Activated B cell treated with CpG ODN at 0.5 μM for 24 hours (primary cell): ENCODE measurements around the gene FAM8A1. TPM values are rescaled to one million over a fixed set of nuclear protein-coding genes. Genes with fewer than 3 reads are reported as not detected.
A peak's percentile ranks its signal among the peaks of the same experiment; 100 is the strongest.

Experiments used
- ATAC-seq: fragments of 200-7000 bp; cut with Tn5 transposase; one replicate; pipeline ENCODE4 v1.10.0; 2021; ENCODE audit warnings: low read depth, mild to moderate bottlenecking, moderate library complexity
- CTCF ChIA-PET: fragments of 350-600 bp; sonication (Branson Sonifier 250); formaldehyde crosslinking; loops from one replicate; lab custom pipeline; 2021; ENCODE audit warnings: antibody characterized with exemption; lab: Charles Lee
- POLR2A ChIA-PET: fragments of 350-600 bp; sonication (Branson Sonifier 250); formaldehyde crosslinking; loops from one replicate; lab custom pipeline; 2021; ENCODE audit warnings: antibody characterized with exemption; lab: Charles Lee
- DNase-seq: peaks from one replicate; pipeline ENCODE4 v3.0.0; 2022
- H3K27ac Mint-ChIP-seq: one replicate; pipeline ENCODE4 v1.8.0; 2020; ENCODE audit warnings: mixed read lengths
- H3K27me3 Mint-ChIP-seq: one replicate; pipeline ENCODE4 v1.8.0; 2021; ENCODE audit warnings: mixed read lengths
- H3K36me3 Mint-ChIP-seq: one replicate; pipeline ENCODE4 v1.8.0; 2021; ENCODE audit warnings: low read depth, mixed read lengths
- H3K4me1 Mint-ChIP-seq: one replicate; pipeline ENCODE4 v1.8.0; 2021; ENCODE audit warnings: mixed read lengths
- H3K4me3 Mint-ChIP-seq: one replicate; pipeline ENCODE4 v1.8.0; 2020; ENCODE audit warnings: mild to moderate bottlenecking, mixed read lengths
- H3K9me3 Mint-ChIP-seq: one replicate; pipeline ENCODE4 v1.8.0; 2020; ENCODE audit warnings: mixed read lengths
- intact Hi-C: fragments of 100-400 bp; cut with micrococcal nuclease; formaldehyde crosslinking; loops from one replicate; pipeline ENCODE4 v1.15.1; 2024
- total RNA-seq: library from RNA; stranded (reverse); gene quantifications from 2 replicates; pipeline ENCODE4 v1.2.3, GENCODE V29; 2022
- TF ChIP-seq, protein P1 (sequence below): fragments of 200-600 bp; IDR thresholded peaks from one replicate; pipeline ENCODE4 v1.8.0; 2022; ENCODE audit warnings: antibody characterized with exemption, mild to moderate bottlenecking

The FAM8A1 gene
- total RNA-seq, 1 donor from 2014 or later, result 3.0 TPM

DNA sequence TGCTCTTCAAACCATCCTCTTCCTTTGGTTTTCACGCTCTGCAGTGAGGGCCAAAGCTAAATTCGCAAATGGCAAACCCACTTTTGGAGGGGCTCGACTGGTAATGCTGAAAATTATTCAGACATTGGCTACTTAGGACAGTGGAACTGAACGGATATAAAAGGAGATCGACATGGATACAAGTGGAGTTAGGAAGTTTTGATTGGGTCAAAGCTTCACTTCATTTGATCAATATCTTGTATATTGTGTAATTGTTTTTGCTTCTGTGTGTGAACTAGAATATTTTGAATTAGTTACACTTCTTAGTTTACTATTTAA, 1.2 kb downstream of the FAM8A1 start:
- ATAC-seq (no peak), DNase-seq (no peak)
- TF ChIP-seq, protein P1, sequence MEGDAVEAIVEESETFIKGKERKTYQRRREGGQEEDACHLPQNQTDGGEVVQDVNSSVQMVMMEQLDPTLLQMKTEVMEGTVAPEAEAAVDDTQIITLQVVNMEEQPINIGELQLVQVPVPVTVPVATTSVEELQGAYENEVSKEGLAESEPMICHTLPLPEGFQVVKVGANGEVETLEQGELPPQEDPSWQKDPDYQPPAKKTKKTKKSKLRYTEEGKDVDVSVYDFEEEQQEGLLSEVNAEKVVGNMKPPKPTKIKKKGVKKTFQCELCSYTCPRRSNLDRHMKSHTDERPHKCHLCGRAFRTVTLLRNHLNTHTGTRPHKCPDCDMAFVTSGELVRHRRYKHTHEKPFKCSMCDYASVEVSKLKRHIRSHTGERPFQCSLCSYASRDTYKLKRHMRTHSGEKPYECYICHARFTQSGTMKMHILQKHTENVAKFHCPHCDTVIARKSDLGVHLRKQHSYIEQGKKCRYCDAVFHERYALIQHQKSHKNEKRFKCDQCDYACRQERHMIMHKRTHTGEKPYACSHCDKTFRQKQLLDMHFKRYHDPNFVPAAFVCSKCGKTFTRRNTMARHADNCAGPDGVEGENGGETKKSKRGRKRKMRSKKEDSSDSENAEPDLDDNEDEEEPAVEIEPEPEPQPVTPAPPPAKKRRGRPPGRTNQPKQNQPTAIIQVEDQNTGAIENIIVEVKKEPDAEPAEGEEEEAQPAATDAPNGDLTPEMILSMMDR, result no peak
- H3K4me1 Mint-ChIP-seq, result peaks cover 11% of the 10 kb centered on the region
- peak overlapping the region; percentile 76 for H3K4me3 Mint-ChIP-seq
- peak overlapping the region; percentile 41 for H3K27ac Mint-ChIP-seq
- ChIA-PET POLR2A (interaction anchor here (1.0 to 2.5 kb wide), 2 partner anchors 102 to 105 kb away, joined by 3 to 30 read pairs; partner anchors contain the start of gene NUP153), CTCF (interaction anchor here (0.9 kb wide), 1 partner anchor 20 kb away, joined by 4 read pairs; no protein-coding TSS in a partner anchor)
- H3K9me3 Mint-ChIP-seq, result no peaks in the 10 kb centered on the region
- peaks cover 16% of the 10 kb centered on the region for H3K36me3 Mint-ChIP-seq
- intact Hi-C loops, result loop anchor here (2.0 to 5.0 kb wide), 4 partner anchors 201 to 786 kb away; partner anchors contain the start of genes DEK and RNF144B
- no peaks in the 10 kb centered on the region for H3K27me3 Mint-ChIP-seq

DNA sequence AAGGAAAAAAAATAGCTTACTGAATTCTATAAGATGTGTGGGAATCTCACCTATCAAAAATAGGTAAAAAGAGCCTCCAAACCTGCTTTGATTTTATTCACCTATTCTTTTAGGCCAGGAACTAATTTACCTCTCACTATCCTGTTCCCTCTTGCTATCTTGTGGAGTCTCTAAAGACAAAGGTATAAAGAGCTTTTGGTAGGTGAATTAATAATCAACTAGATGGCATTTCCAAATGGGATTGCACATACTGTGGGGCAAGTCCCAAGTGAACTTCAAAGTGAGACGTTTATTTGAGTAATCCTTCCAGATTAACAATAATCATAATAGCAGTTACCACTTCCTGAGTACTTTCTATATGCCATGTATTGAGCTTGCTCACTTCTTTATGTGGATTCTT, 2.8 kb downstream of the FAM8A1 start:
- Mint-ChIP-seq H3K36me3 (peaks cover 19% of the 10 kb centered on the region), H3K4me3 (no peak overlapping the region), H3K4me1 (peaks cover 11% of the 10 kb centered on the region), H3K9me3 (no peaks in the 10 kb centered on the region), H3K27me3 (no peaks in the 10 kb centered on the region), H3K27ac (no peak overlapping the region)
- no peak for ATAC-seq
- ChIA-PET CTCF (interaction anchor here (0.9 kb wide), 1 partner anchor 200 kb away, joined by 3 read pairs; no protein-coding TSS in a partner anchor), POLR2A (no interaction called here)
- TF ChIP-seq, protein P1, result no peak
- intact Hi-C loops, result loop anchor here (5.0 kb wide), 3 partner anchors 199 to 784 kb away; partner anchors contain the start of genes DEK and RNF144B
- no peak for DNase-seq

DNA sequence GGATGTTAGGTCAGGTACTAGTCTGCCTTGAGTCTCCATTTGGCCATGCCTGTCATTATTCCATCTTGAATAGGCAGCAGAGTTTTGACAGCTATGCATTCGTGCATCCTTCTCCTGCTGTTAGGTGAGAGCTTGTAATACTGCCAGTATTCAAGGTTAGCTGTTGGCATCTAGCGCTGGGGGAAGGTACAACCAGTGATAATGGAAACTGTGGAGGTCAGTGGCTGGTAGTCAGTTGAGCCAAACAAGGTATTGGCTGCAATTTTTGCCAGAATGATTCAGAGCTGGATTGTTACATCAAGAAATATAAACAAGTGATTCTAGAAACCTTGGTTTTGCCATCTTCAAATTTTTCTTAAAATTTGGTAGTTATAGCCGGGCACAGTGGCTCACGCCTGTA, 6.5 kb downstream of the FAM8A1 start:
- intact Hi-C loops, result no loop called here
- H3K9me3 Mint-ChIP-seq, result no peaks in the 10 kb centered on the region
- peaks cover 22% of the 10 kb centered on the region for H3K36me3 Mint-ChIP-seq
- H3K27ac Mint-ChIP-seq, result no peak overlapping the region
- H3K27me3 Mint-ChIP-seq, result no peaks in the 10 kb centered on the region
- H3K4me3 Mint-ChIP-seq, result no peak overlapping the region
- ATAC-seq (no peak), DNase-seq (no peak)
- TF ChIP-seq, protein P1, result no peak
- CTCF ChIA-PET, result no interaction called here
- H3K4me1 Mint-ChIP-seq, result no peaks in the 10 kb centered on the region
- POLR2A ChIA-PET, result no interaction called here

DNA sequence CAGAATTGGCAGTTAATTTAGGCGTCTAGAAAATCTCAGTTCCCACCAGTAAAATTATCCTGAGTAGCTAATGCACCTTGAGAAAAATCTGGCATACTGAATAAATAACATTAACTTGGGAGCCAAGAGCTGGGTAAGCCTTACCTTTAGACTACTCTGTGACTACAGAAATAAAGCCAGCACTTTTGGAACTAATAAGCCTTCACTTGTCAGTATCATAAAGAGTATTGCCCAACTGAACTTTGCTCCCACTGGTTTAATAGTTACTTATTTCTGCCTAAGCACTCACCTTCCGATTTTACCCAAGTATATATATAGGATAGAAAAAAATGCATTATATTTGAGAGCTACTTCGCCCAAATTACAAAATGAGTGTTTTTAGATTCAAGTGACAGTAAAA, 10.7 kb downstream of the FAM8A1 start:
- TF ChIP-seq, protein P1, result no peak
- no peak for DNase-seq
- ATAC-seq, result no peak
- H3K27me3 Mint-ChIP-seq, result no peaks in the 10 kb centered on the region
- H3K4me3 Mint-ChIP-seq, result no peak overlapping the region
- ChIA-PET CTCF (no interaction called here), POLR2A (no interaction called here)
- H3K9me3 Mint-ChIP-seq, result no peaks in the 10 kb centered on the region
- peaks cover 27% of the 10 kb centered on the region for H3K36me3 Mint-ChIP-seq
- H3K27ac Mint-ChIP-seq, result no peak overlapping the region
- no peaks in the 10 kb centered on the region for H3K4me1 Mint-ChIP-seq
- intact Hi-C loops, result no loop called here

DNA sequence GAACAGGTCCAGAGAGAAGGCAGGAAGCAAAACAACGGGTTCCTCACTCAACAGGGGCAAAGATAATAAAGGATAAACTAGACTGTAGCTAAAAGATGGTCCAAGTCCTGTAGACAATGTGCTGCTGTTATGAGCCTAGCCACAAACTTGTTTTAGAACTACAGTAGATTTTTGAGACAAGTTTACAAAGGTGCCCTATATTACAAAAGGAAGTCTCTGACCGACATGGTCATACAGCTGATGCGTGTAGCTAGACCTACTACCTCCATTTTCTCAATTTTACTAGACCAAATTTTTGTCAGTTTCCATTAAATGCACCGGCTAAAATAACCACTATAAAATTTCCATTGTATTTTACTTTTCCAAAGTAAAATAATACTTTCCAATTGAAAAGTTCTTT, 11.9 kb downstream of the FAM8A1 start:
- H3K27ac Mint-ChIP-seq, result no peak overlapping the region
- TF ChIP-seq, protein P1, result no peak
- H3K4me1 Mint-ChIP-seq, result no peaks in the 10 kb centered on the region
- ATAC-seq (no peak), DNase-seq (no peak)
- ChIA-PET CTCF (no interaction called here), POLR2A (no interaction called here)
- H3K27me3 Mint-ChIP-seq, result no peaks in the 10 kb centered on the region
- H3K9me3 Mint-ChIP-seq, result no peaks in the 10 kb centered on the region
- H3K4me3 Mint-ChIP-seq, result no peak overlapping the region
- intact Hi-C loops, result no loop called here
- H3K36me3 Mint-ChIP-seq, result peaks cover 34% of the 10 kb centered on the region
